M059J (cell line): ENCODE data around the gene MR1. TPM values are rescaled to one million over a fixed set of nuclear protein-coding genes. Genes with fewer than 3 reads are reported as not detected.
"Not testable (repeated sequence)": the region's sequence is repeated elsewhere in the genome, so short reads cannot be mapped to it uniquely, and the experiment has no call there.

ENCODE experiments used
- DNase-seq: peaks from one replicate; pipeline ENCODE4 v3.0.0-alpha.2; 2012; ENCODE audit warnings: low read depth
- total RNA-seq: library from RNA; depleted of rRNA; stranded (reverse); fragments of >200 nt; shearing (Covaris generic); gene quantifications from 2 replicates; pipeline ENCODE4 v1.2.3, GENCODE V29; 2014

MR1 gene
- total RNA-seq, 1 experiment from 2014 or later = 42.5 TPM

DNA sequence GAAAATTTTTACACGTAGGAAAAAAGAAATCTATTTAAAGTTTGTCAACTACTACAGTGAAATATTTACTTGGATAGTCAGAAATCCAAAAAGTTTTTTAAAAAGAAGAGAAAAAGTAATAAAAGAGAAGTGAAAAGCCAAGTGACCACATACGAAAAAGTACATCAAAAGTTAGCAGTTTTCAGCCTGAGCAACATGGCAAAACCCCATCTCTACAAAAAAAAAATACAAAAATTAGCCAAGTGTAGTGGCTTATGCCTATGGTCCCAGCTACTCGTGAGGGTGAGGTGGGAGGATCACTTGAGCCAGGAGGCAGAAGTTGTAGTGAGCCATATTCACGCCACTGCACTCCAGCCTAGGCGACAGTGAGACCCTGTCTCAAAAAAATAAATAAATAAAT lies 5.2 kb upstream of the MR1 start:
- DNase-seq = no peak

DNA sequence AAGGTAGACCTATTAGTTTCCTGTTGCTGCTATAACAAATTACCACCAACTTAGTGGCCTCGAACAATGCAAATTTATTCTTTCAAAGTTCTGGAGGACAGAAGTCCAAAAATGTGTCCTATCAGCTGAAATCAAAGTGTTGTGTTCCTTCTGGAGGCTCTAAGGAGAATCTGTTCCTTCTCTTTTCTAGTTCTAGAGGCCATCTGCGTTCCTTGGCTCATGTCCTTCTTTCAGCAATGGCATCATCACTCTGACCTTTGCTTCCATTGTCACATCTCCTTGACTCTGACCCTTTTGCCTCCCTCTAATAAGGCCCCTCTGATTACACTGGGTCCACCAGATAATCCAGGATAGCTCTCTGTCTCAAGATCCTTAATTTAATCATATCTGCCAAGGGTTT lies 1.2 kb upstream of the MR1 start:
- DNase-seq = no peak

DNA sequence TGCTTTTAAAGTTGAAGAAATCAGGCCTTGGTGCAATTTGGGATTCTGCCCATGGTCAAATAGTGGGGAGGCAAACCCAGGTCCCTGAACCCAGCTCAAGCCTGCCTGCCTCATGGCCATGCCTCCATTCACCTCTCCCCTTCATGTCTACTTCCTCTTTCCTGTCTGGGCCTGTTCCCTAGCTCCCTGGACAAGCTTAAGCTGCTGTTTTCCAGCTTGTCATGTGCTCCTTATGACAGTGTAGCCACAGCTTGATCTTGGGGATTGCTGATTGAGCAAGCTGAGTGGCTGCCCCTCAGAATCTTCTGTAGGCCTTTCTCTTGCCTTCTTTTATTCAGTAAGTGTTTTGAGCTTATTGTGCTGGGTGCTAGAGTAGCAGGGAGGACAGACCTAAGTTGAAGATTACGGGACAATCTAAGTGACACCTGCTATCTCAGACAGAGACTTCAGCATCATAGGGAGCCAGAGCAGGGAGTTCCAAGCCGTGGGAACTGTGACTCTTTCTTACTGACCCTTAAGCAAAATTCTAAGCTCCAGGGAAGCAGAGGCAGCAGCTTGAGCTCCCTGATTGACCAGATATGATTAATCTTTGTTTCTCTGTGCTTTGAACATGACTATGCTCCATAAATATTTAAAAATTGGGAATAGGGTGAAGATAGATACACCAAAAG lies 520 bp upstream of the MR1 start:
- DNase-seq = peak; percentile 58

DNA sequence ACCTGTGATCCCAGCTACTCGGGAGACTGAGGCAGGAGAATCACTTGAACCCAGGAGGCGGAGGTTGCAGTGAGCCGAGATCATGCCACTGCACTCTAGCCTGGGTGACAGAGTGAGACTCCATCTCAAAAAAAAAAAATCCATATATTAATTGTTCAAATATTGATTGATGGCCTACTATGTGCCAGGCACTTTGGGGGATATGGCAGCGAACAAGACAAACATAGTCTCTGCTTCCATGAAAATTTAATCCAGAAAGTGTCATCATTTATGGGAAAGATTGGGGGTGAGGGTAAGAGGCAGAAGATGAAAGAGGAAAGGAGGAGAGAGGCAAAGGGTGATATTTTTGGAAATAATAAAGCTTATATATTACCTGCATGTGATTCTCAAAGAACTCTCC lies 1.4 kb downstream of the MR1 start:
- DNase-seq = not testable (repeated sequence)

DNA sequence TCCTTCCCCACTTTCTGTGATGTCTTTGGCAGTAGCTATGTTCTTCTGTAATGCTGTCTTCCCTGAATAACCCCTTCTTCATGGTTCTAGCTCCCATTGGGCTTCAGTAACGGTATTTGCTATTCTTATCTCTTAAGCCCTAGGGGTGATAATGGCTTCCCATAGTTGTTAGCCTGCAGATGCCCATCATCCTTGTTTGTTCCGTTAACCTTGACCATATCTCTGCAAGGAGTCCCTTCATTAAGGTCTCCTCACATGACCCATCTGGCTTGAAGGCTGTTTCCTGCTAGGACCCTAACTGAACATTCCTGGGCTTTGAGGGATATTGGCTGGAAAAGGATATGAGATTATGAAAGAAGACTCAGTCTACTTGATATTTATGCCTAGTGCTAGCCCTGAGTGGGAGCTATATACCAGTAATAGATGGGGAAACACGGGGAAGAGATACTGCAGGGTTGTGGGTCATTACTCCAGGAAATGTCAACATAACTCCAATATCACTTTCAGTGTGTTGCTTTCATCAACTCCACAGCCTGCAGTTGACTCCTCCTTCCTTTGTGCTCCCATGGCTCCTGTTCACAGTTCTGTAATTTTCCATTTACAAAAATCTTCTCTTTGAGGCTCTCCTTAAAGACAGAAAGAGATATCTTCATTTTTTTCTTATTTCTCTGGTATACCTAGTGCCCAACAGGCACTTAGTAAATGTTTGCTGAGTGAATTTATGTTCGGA lies 2.5 kb downstream of the MR1 start:
- DNase-seq = no peak

DNA sequence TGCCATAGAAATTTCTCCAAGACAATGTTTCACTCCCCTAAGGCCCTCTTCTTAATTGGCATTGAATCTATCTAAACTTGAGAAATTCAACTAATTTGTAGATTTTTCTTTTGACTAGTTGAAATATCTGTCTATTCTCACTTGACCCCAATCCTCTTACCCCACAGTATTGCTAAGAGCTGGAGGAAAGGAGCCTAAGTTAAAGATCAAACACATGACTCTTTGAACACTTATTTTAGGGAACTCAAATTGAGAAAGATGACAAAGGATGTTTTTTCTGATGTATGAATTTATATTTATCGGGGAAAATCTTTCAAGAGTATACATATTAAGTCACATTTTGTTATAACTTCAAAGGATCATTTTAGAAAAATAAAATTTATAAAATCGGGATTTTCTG lies 3.6 kb downstream of the MR1 start:
- DNase-seq = no peak

DNA sequence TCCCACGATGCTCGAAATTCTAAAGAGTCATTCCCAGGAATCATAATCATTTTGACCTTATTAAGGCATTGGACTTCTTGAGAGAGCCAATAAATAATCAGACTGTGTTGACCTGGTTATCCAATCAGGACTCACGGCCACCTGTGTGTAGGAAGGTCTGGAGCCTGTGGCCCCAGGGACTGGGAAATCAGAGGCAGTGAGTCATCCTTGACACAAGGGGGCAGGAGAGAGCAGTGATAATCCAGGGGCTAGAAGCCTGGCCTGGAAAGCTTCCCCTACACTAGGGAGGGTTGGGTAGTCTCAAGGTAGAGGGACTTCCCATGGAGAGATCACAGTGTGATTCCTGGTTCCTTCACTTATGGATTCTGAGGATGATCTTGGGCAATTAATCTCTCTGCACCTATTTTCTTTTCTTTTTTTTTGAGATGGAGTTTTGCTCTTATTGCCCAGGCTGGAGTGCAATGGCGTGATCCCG lies 4.7 kb downstream of the MR1 start:
- peak; percentile 81 for DNase-seq

DNA sequence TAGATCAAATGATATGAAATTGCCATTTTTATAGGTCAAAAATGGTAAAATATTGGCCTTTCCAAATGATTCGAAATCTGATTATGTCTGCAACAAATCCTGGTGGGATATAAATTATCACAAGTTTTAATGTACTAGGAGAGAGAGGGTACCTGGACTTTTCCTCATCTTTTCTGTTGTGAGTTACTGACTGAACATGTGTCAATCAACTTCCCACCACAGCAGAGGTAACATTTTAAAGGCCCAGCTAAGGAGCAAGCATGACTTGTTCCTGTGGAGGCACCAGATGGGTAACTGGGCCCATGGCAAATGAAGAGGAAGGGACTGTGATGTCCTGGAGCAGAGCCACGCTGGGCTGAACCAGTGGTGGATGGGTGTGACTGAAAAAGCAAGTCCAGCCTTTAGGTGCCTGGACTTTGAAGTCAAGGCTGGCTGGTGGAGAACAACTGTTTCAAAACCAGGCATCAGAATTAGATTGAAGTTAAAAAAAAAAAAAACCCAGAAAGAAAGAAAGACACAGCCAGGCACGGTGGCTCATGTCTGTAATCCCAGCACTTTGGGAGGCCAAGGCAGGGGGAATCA lies 6.6 kb downstream of the MR1 start:
- DNase-seq = no peak

DNA sequence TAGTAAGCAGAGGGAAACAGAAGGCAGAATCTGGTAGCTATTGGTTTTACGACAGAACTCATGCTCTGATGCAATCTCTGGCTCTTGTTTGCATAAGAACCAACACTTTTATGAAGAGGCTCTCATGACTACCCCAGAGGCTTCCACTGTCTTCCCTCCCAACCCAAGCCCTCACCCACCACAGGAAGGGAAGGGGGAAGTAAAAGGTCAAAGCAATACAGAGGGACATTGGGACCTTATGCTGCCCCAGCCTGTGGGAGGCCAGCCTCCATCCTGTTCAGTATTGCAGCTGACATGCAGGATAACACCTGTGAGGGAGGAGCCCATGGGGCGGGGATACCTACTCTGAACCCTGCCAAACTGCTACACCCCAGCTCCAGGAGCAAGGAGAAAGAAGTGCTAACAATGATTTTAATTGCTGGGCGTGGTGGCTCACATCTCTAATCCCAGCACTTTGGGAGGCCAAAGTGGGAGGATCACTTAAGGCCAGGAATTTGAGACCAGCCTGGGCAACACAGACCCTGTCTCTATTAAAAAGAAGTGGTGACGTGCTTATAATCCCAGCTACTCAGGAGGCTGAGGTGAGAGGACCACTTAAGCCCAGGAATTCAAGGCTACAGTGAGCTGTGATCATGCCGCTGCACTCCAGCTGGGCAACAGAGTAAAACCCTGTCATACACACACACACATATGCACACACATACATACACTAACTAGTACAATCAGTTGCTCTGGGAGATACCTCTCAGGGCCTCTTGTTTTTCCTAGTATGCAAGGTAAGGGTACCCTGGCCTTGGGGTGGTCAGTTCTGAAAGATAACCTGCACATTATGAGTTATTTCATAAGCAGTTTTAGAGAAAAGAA lies 9.5 kb downstream of the MR1 start:
- peak; percentile 19 for DNase-seq

DNA sequence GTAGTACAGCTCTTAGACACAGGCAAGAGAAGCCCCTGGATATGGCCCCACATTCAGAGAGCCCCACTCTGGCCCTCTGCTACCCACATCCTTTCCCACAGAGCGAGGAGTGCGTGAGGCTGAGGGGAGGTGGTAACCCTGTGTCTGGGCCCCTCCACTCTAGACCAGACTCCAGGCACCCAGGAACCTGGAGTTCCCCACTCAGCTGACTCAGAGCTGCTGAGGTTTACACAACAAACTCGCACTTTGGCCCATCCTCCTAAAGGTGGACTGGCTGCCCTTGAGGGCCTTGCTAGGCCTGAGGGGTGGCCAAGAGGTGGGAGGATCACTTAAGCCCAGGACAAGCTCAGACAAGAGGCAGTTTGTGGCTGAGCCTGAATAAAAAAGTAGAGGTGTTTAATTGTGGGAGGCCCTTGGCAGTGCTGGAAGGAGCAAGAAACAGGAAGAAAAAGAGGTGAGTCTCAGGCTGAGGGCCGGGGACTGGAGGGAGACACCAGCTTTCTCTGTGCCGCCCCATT lies 10.7 kb downstream of the MR1 start:
- peak; percentile 41 for DNase-seq

DNA sequence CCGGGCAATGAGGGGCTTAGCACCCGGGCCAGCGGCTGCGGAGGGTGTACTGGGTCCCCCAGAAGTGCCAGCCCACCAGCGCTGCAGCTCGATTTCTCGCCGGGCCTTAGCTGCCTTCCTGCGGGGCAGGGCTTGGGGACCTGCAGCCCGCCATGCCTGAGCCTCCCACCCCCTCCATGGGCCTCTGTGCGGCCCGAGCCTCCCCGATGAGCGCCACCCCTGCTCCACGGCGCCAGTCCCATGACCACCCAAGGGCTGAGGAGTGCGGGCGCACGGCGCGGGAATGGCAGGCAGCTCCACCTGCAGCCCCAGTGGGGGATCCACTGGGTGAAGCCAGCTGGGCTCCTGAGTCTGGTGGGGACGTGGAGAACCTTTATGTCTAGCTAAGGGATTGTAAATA lies 12.2 kb downstream of the MR1 start:
- DNase-seq = not testable (repeated sequence)

DNA sequence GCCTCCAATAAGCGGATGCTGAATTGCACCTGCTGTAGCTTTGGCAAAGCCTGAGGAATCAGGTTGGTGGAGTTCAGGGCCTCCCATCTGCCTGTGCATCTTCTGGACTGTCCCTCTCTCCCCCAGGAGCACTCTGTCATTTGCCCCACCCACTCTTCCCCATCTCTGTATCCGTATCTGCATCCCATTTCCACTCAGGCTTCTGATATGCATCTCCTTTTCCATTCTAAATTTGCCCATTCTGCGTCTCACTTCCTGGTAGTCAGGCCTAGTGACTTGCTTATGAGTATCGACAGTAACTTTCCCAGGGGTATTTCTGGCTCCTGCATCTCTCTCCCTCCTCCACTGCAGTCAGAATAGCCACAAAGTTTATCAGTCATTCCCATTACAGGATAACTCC lies 15.6 kb downstream of the MR1 start:
- no peak for DNase-seq

DNA sequence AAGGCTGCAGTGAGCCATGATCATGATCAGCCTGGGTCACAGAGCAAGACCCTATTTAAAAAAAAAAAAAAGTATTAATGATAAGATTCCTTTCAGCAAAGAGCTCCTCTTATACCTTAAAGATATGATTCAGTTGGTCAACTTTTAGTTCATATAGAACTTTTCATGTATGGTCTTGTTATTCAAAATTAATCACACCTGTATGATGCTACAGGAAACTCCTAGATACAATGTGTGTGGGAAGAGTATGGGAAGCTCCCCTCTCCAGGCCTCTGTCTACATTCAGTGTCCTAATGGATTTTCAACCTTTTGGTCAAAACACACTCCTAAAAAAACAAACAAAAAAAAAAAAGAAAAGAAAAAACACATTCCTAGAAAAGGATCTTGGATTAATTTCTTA lies 17.1 kb downstream of the MR1 start:
- no peak for DNase-seq

DNA sequence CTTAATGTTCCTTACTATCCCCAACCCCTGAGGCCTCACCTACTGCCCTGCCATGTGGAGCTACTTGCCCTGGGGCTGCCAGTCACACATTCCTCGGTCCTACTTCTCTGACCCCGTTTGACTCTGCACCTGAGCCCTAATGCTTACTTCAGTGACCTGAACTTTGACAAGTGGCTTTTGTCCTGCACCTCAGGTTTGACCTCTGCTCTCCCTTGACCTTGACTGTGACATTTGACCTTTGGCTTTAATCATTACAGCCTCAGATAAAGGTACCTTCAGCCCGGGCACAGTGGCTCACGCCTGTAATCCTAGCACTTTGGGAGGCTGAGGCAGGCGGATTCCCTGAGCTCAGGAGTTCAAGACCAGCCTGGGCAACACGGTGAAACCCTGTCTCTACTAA lies 22.8 kb downstream of the MR1 start:
- DNase-seq = no peak

DNA sequence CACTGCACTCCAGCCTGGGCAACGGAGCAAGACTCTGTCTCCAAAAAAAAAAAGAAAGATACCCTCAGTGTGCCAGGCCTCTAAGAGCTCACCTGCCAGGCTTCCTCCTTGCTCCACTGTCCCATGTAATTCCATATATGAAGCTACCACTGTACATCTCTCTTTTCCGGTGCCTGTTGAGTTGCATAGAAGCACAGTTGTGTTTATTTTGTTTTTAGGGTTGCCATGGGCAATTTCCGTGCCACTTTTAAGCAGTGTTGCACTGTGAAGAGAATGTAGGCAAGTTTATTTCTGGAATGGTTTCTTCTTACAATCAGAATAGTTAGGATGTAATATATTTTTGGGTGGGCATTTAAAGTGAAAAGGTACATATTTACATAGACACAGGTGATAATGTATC lies 23.3 kb downstream of the MR1 start:
- DNase-seq = peak; percentile 27

DNA sequence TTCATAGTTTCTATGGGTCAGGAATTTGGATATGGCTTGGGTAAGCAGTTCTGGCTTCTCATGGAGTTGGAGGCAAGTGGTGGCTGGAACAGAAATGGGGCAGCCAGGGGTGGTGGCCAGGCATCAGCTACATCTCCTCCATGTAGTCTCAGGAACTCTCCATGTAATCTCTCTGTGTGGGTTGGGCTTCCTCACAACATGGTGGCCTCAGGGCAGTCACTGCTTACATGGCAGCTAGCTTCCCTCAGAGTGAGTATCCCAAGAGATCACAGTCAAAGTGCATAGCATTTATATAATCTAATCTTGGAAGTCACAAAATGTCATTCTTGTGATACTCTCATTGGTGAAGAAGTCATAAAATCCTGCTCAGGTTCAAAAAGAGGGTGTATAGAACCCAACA lies 25.7 kb downstream of the MR1 start:
- no peak for DNase-seq

DNA sequence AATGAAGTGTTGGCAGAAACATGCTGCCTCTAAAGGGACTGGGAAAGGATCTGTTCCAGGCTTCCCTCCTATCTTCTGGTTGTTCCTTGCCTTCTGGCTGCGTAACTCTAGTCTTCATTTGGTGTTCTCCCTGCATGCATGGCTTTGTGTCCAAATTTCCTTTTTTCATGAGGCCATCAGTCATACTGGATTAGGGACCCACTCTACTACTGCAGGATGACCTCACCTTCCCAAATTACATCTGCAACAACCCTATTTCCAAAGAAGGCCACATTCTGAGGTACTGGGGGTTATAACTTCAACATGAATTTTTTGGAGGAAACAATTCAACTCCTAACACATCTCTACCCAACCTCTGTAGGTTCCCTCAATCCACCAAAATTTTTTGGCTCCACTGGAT lies 26.3 kb downstream of the MR1 start:
- DNase-seq = no peak

DNA sequence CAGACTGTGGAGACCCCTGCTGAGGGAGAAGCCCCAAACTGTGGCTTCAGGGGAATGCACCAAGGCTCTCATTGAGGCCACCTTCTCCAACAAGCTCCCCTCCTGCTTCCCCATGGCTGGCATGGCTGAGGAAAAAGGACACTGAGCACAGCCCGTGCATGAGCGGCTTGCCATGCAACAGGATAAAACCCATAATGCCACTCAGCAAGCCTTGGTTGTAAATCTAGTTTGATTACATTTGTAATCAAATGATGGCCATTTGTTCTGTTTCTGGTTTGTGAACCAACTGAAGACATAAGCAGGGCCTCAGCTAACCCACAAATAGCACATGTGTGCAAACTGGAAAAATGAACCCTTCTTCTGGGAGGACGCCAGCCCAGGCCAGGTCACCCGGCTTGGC lies 27.2 kb downstream of the MR1 start:
- DNase-seq = not testable (repeated sequence)

DNA sequence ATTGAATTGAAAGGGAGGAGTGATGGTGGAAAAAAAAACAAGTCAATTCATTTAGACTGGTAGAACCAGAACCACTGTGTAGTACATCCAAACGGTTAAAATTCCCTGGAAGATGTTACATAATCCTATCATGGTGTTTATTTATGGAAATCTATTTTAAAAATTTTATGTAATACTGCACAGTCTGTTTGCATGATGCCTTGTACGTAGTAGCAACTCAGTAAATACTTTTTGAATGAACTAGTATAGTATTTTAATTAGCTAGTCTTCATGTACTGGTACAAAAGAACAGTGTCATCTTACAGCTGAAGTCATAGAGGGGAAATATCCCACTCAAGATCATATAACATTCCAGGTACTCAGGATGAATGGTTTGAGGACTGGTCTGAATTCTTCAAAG lies 27.7 kb downstream of the MR1 start:
- DNase-seq = no peak

DNA sequence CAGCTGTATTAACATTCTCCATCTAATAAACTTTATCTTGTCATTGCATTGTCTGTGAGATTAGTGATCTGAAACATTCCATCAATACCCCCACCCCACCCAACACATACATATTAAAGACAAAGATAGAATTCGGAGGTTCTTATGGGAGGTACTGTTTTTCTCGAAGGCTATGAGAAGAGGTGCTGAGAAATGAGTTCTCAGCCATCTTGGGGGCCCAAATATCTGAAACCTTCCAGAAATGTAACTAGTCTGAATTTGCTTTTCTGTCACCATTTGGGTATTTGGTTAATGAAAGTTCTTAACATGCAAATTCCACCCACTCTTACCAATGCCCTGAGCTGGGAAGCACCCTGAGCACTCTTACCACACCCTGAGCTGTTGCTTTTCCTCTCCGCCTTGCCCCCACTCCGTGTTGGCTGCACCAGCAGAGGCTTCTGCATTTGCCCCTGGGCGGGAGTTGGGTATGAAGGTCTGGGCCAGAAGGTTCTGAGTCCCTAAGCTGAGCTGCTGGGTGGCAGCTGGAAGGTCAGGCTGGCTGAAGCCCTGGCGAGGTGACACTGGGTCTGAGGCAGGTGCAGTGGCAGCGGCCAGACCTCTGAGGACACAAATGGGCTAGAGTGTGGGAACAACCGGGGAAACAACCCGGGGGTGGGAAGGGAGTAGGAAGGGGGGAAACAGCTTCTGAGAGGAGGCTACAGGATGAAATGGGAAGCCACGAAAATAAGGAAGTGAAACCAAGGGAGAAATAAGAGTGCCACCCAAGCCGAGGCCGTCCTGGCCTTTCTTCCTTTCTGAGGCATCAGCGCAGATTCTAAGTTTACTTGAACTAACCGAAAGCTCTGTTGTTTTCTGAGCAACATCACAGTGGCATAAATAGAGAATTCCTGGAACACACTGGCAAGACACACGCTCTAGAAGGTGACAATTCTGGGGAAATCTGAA lies 28.4 kb downstream of the MR1 start:
- DNase-seq = no peak
